Small intestine (tissue), 7 donors: ENCODE data around the gene ATP11C. TPM values are rescaled to one million over a fixed set of nuclear protein-coding genes. Genes with fewer than 3 reads are reported as not detected.

Experiments
- DNase-seq, 2 donors: peaks; one replicate each; pipeline versions ENCODE4 v3.0.0 to v3.0.0-alpha.2; 2013
- FAIRE-seq: peaks from 2 replicates; lab custom pipeline; 2012; peaks lifted over from hg19 to GRCh38; lab: Jason Lieb, UNC
- H3K27ac ChIP-seq, 3 donors: one replicate each; pipeline ENCODE4 v1.5.1; 2013; ENCODE audit warnings: low read length in 2 of 3, mild to moderate bottlenecking in 2 of 3, control low read depth in 1 of 3, inconsistent platforms in 1 of 3, low read depth in 1 of 3, moderate library complexity in 1 of 3
- H3K27me3 ChIP-seq, 3 donors: one replicate each; pipeline ENCODE4 v1.6.1; 2013; ENCODE audit warnings: low read length in 3 of 3, inconsistent platforms in 1 of 3; ENCODE audit not compliant: control insufficient read depth in 3 of 3, insufficient read depth in 3 of 3
- H3K36me3 ChIP-seq, 3 donors: one replicate each; pipeline ENCODE4 v1.6.1; 2013; ENCODE audit warnings: low read length in 3 of 3, inconsistent platforms in 1 of 3, low read depth in 1 of 3, mild to moderate bottlenecking in 1 of 3, moderate library complexity in 1 of 3; ENCODE audit not compliant: control insufficient read depth in 3 of 3, insufficient read depth in 2 of 3
- H3K4me1 ChIP-seq, 3 donors: one replicate each; pipeline ENCODE4 v1.6.1; 2013; ENCODE audit warnings: low read length in 2 of 3, inconsistent platforms in 1 of 3, low read depth in 1 of 3, mild to moderate bottlenecking in 1 of 3, moderate library complexity in 1 of 3; ENCODE audit not compliant: control insufficient read depth in 3 of 3, insufficient read depth in 2 of 3
- H3K4me3 ChIP-seq, 3 donors: one replicate each; pipeline ENCODE4 v1.5.1; 2013; ENCODE audit warnings: low read length in 3 of 3, control low read depth in 1 of 3, inconsistent platforms in 1 of 3, low read depth in 1 of 3, mild to moderate bottlenecking in 1 of 3, moderate library complexity in 1 of 3
- H3K9me3 ChIP-seq, 2 donors: one replicate each; pipeline ENCODE4 v1.6.1; 2013; ENCODE audit warnings: low read depth in 1 of 2, low read length in 1 of 2; ENCODE audit not compliant: control insufficient read depth in 2 of 2, insufficient read depth in 1 of 2
- WGBS, 3 donors: extraction: QIAGEN DNeasy Blood & Tissue Kit; methylation state at CpG; one replicate each; pipeline ENCODE4 v1.1.7; 2013; 5-methylcytosine and 5-hydroxymethylcytosine counted together
- polyA plus RNA-seq, 4 donors: library from polyadenylated mRNA; stranded (reverse) in 3 of 4; unstranded in 1 of 4; fragments of 200-250 nt in 3 of 4; fragments of 120-200 nt in 1 of 4; gene quantifications; one replicate each; pipeline versions ENCODE4 v1.2.1 to v1.2.3, GENCODE V29; 2013
- donor health status: healthy with polysubstance abuse.
- donor health status: control.
- donor health status: control.
- donor health status: Bipolar disorder and iron deficiency.
- donor health status: healthy.

The ATP11C gene
- polyA plus RNA-seq, 4 donors: 3.8 to 16.1 (median 6.6) TPM

DNA sequence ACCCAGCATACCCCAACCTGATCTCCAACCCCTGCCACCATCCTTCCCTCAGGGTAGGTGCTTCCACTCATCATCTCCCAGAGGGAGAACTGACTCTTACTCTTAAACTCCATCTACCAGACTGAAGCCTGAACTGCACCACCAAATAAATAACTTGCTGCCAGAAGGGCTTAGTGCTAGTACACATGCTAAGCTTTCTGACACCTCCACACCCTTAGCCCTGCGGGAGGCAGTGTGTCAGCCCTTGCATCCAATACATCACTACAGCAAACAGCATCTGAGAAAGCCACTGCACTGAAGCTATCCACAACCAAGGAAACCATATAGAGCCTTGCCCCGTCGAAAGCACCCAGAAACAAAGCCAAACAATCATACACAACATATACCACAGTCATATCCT, 156.3 kb downstream of the ATP11C start:
- Histone ChIP-seq H3K9me3 (no peaks in the 10 kb centered on the region), H3K4me3 (no peak overlapping the region), H3K27ac (no peak overlapping the region), H3K4me1 (no peaks in the 10 kb centered on the region), H3K36me3 (peaks cover 0 to 17% (median 3%) of the 10 kb centered on the region in 3 donors), H3K27me3 (no peaks in the 10 kb centered on the region)
- no peak for DNase-seq
- no peak for FAIRE-seq
- WGBS, 3 donors: 92 to 94% (median 93%) methylated on average over 3 of the region's 3 CpGs

DNA sequence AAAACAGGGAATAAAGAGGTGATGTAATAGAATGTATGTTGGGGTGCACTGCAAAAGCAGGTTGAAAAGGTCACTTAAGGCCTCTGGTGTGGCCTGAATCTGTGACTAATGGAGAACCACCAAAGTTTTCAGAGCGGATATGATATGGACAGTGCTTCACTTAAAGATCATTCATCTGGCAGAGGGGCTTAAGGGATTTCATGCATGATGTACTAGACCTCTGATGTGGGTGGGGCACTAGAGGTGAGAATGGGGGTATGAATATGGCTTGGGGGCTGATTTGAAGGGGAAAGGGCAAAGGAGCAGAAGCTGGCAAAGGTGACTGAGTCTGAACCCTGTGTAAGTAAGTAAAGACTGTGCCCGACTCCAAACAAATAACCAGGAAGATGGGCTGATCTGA, 162.5 kb downstream of the ATP11C start:
- DNase-seq (no peak), FAIRE-seq (no peak)
- no peaks in the 10 kb centered on the region for H3K27me3 ChIP-seq
- H3K4me1 ChIP-seq: no peaks in the 10 kb centered on the region
- peaks cover 0 to 10% (median 4%) of the 10 kb centered on the region in 3 donors for H3K36me3 ChIP-seq
- H3K4me3 ChIP-seq: no peak overlapping the region
- H3K9me3 ChIP-seq: no peaks in the 10 kb centered on the region
- H3K27ac ChIP-seq: no peak overlapping the region
- WGBS, 3 donors: 90 to 97% (median 95%) methylated on average over 2 of the region's 2 CpGs

DNA sequence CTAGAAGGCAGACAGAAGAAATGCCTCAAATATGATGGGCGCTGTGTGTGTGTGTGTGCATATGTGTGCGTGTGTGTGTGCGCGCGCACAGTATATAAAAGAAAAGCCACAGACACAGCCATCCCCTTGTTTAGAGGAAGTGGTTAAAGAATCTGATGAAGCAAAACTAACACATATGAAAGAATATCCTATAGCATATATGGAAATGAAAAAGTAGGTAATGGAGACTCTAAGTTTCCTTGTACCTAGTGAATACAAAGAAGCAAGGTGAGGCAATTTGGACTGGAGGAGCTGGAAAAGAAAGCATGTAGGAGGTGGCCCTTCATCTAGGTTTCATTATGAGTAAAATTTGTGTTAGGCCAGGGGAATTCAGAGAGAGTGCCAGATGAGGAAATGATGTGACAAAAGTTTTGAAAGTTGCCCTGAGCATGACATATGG, 166.3 kb downstream of the ATP11C start:
- Histone ChIP-seq H3K36me3 (peaks cover 0 to 2% (median 2%) of the 10 kb centered on the region in 3 donors), H3K9me3 (no peaks in the 10 kb centered on the region), H3K4me1 (no peaks in the 10 kb centered on the region), H3K27ac (no peak overlapping the region), H3K27me3 (no peaks in the 10 kb centered on the region), H3K4me3 (no peak overlapping the region)
- WGBS, 3 donors: 55 to 87% (median 85%) methylated on average over 5 of the region's 5 CpGs
- DNase-seq (peak in 1 of 2 donors; percentile 3), FAIRE-seq (no peak)

DNA sequence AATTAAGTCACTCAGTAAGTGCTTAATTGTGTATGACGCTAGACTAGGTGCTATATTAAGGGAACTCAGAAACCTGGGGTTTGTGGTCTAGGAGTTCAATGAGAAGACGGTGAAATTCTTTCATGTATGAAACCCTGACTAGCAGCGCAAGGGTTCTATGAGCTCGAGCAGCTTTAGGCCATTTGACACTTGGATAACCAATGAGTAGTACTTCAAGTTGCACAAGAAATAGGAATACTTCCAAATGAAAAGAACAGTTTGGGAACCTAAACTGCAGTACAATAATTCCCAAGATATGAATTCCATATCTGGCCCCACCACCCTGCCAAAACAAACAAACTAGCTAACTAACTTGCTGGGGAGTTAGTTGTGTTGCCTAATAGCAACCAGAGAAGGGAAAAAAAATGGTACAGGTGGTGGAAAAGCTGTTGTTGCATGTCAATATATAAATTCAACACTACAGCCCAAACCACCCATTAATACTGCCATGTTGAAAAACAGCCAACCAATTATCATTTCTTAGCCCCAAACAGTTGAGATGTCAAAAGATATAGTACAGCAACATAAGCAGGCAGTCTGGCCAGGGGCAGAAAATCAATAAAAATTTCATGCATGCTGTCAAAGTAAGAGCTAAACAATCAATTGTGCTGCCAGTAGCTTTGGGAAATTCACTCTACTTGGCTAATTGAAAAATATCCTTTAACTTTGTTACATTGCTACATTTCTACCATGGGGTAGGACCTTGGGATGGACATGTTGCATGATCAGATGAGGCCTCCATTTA, 170.3 kb downstream of the ATP11C start:
- peaks cover 0 to 2% (median 0%) of the 10 kb centered on the region in 3 donors for H3K36me3 ChIP-seq
- no peak for DNase-seq

DNA sequence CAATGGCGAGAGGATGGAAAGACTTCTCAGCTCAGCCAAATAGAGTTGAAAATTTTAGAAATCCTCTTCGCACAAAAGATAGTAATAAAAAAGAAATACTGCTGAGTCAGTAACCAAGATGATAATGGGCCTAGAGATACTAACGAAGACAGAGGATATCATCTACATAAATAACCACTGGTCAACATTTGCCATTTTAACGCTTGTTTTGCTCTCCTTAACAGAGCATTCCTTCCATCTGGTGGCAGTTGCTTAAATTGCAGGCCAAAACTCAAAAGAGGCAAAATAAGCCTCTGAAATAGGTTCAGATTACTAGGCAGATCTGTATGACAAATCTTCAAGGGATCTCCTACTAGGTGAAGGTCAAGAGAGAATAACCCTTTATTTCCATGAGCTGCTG, 173.2 kb downstream of the ATP11C start:
- no peak for FAIRE-seq

More for the DNA sequence above, 170.3 kb downstream of the ATP11C start:
- no peak overlapping the region for H3K4me3 ChIP-seq
- no peaks in the 10 kb centered on the region for H3K9me3 ChIP-seq
- H3K27ac ChIP-seq: no peak overlapping the region
- FAIRE-seq: no peak
- WGBS, 3 donors: 73 to 89% (median 74%) methylated on average over 4 of the region's 4 CpGs
- H3K4me1 ChIP-seq: no peaks in the 10 kb centered on the region
- no peaks in the 10 kb centered on the region for H3K27me3 ChIP-seq

DNA sequence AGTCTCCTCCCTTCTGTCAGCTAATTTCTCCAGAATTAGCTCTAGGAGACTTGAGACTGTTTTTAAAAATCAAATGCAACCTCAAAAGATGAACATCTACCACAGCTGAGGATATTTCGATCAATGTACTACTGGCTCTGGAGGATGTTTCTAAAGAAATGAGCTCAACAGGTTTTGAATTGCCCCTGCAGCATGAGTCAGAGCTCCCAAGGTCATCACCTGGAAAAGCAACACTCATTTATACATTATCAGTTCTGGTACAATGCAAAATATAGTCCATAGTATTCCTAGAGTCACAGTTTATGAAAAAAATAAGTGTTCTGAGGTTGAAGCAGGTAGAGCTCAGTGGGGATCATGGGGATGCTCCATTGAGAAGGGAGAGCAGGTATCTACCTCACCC, 174.0 kb downstream of the ATP11C start:
- no peaks in the 10 kb centered on the region for H3K27me3 ChIP-seq
- no peaks in the 10 kb centered on the region for H3K4me1 ChIP-seq
- FAIRE-seq (no peak), DNase-seq (peak; percentile 2 to 4)
- H3K36me3 ChIP-seq: peaks cover 0 to 2% (median 0%) of the 10 kb centered on the region in 3 donors
- WGBS, 3 donors: 63 to 70% (median 69%) methylated on average over 1 of the region's 1 CpG
- no peak overlapping the region for H3K27ac ChIP-seq
- H3K9me3 ChIP-seq: peaks cover 0 to 4% of the 10 kb centered on the region in 2 donors
- H3K4me3 ChIP-seq: no peak overlapping the region

More for the DNA sequence above, 173.2 kb downstream of the ATP11C start:
- Histone ChIP-seq H3K9me3 (no peaks in the 10 kb centered on the region), H3K4me3 (no peak overlapping the region), H3K36me3 (peaks cover 0 to 2% (median 0%) of the 10 kb centered on the region in 3 donors), H3K27ac (no peak overlapping the region), H3K4me1 (no peaks in the 10 kb centered on the region), H3K27me3 (no peaks in the 10 kb centered on the region)
- 74 to 91% (median 79%) methylated on average over 4 of the region's 4 CpGs for WGBS, 3 donors
- DNase-seq: no peak

DNA sequence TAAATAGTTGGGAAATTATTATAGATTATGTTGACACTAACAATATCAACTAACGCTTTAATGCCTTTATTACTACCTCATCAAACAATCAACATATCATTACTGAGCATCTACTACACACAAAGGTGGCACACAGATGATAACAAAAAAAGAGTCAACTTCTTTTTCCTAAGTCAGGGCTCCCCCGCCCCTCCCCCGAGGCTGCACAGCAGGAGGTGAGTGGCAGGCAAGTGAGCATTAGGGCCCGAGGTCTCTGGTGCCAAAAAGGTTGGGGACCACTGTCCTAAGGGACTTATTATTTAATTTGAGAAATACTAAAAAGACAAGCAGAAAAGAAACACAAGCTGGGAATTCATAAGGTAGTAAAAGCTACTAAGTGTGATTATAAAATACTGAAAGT, 174.6 kb downstream of the ATP11C start:
- H3K27me3 ChIP-seq: no peaks in the 10 kb centered on the region
- no peaks in the 10 kb centered on the region for H3K4me1 ChIP-seq
- WGBS, 3 donors: 53 to 82% (median 62%) methylated on average over 4 of the region's 4 CpGs
- FAIRE-seq (no peak), DNase-seq (peak in 1 of 2 donors; percentile 1)
- H3K9me3 ChIP-seq: peaks cover 0 to 4% of the 10 kb centered on the region in 2 donors
- H3K4me3 ChIP-seq: no peak overlapping the region
- H3K36me3 ChIP-seq: peaks cover 0 to 2% (median 0%) of the 10 kb centered on the region in 3 donors
- no peak overlapping the region for H3K27ac ChIP-seq

DNA sequence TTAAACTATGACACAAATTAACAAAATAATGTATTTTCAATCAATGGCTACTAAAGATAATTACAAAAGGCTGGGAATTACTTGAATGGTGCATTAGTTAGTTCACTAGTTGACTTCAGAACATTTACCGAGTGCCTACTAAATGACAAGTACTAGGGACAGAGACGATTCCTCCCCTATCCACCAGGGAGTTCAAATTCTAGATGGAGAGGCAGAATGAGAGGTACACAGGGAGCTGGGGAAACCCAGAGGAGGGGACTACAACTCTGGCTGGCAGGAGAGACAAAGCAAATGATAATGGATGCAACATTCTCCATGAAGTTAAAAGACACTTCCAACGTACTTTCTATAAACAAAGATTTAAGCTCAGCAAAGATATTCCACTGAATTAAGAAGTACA, 181.8 kb downstream of the ATP11C start:
- DNase-seq (no peak), FAIRE-seq (no peak)
- Histone ChIP-seq H3K27ac (no peak overlapping the region), H3K27me3 (no peaks in the 10 kb centered on the region), H3K36me3 (peaks cover 0 to 3% (median 0%) of the 10 kb centered on the region in 3 donors), H3K9me3 (peaks cover 0 to 4% of the 10 kb centered on the region in 2 donors), H3K4me3 (no peak overlapping the region), H3K4me1 (no peaks in the 10 kb centered on the region)
- 62 to 89% (median 87%) methylated on average over 3 of the region's 3 CpGs for WGBS, 3 donors
